Measurements from ENCODE around the gene SBSN. TPM values are rescaled to one million over a fixed set of nuclear protein-coding genes. Genes with fewer than 3 reads are reported as not detected.

SBSN gene
- total and polyA plus RNA-seq, 9 of the 15 experiments (the other 6 are each of a cell fraction or from before 2014, with no cell fraction given), result 0.05 TPM; not detected in 8

DNA sequence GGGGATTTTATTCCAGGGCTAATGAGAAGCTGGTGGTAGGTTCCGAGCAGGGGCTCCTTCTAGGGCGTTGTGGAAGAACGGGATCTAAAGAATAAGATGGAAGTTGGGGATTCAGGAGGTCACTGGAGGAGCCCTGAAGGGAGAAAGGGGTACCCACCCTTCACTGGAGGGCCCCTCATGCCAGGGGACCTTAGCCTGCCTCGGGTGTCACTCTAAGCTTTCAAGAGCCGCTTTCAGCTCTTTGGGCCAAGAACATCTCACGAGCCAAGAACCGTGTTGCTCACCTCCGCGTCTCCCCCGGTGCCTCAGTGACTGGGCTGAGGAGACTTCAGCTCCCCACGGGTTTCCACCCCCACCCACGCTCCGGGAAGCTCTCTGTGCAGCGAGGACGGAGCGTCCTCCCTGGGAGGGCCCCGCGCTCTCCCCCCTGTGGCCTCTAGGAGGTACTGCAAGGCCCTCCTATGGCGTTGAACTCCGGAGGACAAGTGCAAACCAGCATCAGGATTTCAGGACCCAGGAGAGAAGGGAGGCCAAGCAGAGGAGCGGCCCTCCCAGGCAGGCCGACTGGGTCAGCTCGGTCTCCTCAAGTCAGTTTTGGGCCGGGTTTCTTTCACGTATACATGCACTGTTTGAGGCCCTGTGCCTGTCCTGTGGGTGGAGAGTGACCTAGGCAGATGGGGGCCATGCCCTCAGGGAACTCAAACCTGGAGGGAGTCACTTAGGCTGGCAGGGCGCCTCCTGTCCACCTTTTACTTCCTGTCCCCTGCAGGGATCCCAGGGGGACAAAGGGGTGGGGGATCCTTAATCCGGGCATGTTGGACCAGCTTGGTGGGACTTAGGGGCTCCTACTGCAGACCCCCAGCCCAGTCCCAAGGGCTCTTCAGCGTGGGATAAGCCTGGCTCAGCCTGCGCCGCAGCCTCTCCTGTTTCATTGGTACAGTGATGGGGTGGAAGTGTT is 32.7 kb downstream of the SBSN start (continued):
- TF ChIP-seq, protein P1, sequence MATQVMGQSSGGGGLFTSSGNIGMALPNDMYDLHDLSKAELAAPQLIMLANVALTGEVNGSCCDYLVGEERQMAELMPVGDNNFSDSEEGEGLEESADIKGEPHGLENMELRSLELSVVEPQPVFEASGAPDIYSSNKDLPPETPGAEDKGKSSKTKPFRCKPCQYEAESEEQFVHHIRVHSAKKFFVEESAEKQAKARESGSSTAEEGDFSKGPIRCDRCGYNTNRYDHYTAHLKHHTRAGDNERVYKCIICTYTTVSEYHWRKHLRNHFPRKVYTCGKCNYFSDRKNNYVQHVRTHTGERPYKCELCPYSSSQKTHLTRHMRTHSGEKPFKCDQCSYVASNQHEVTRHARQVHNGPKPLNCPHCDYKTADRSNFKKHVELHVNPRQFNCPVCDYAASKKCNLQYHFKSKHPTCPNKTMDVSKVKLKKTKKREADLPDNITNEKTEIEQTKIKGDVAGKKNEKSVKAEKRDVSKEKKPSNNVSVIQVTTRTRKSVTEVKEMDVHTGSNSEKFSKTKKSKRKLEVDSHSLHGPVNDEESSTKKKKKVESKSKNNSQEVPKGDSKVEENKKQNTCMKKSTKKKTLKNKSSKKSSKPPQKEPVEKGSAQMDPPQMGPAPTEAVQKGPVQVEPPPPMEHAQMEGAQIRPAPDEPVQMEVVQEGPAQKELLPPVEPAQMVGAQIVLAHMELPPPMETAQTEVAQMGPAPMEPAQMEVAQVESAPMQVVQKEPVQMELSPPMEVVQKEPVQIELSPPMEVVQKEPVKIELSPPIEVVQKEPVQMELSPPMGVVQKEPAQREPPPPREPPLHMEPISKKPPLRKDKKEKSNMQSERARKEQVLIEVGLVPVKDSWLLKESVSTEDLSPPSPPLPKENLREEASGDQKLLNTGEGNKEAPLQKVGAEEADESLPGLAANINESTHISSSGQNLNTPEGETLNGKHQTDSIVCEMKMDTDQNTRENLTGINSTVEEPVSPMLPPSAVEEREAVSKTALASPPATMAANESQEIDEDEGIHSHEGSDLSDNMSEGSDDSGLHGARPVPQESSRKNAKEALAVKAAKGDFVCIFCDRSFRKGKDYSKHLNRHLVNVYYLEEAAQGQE (IDR thresholded peaks at IDR 0.05; ENCODE audit: borderline replicate concordance), result peak; percentile 85
- TF ChIP-seq, protein P1 (CRISPR knock-in tag; IDR thresholded peaks at IDR 0.05; ENCODE audit: low read depth), result no peak
- 0 out of 2 replicates have a peak, but pooled peaks have one; percentile 15 for TF ChIP-seq MYNN (IDR thresholded peaks at IDR 0.05)
- no peak for TF ChIP-seq MYNN (CRISPR knock-in tag; IDR thresholded peaks at IDR 0.05)
- TF ChIP-seq, protein P2, sequence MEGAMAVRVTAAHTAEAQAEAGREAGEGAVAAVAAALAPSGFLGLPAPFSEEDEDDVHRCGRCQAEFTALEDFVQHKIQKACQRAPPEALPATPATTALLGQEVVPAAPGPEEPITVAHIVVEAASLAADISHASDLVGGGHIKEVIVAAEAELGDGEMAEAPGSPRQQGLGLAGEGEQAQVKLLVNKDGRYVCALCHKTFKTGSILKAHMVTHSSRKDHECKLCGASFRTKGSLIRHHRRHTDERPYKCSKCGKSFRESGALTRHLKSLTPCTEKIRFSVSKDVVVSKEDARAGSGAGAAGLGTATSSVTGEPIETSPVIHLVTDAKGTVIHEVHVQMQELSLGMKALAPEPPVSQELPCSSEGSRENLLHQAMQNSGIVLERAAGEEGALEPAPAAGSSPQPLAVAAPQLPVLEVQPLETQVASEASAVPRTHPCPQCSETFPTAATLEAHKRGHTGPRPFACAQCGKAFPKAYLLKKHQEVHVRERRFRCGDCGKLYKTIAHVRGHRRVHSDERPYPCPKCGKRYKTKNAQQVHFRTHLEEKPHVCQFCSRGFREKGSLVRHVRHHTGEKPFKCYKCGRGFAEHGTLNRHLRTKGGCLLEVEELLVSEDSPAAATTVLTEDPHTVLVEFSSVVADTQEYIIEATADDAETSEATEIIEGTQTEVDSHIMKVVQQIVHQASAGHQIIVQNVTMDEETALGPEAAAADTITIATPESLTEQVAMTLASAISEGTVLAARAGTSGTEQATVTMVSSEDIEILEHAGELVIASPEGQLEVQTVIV (CRISPR knock-in tag; IDR thresholded peaks at IDR 0.05; ENCODE audit: borderline replicate concordance), result no peak
- TF ChIP-seq, protein P3, sequence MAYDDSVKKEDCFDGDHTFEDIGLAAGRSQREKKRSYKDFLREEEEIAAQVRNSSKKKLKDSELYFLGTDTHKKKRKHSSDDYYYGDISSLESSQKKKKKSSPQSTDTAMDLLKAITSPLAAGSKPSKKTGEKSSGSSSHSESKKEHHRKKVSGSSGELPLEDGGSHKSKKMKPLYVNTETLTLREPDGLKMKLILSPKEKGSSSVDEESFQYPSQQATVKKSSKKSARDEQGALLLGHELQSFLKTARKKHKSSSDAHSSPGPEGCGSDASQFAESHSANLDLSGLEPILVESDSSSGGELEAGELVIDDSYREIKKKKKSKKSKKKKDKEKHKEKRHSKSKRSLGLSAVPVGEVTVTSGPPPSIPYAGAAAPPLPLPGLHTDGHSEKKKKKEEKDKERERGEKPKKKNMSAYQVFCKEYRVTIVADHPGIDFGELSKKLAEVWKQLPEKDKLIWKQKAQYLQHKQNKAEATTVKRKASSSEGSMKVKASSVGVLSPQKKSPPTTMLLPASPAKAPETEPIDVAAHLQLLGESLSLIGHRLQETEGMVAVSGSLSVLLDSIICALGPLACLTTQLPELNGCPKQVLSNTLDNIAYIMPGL (CRISPR knock-in tag; IDR thresholded peaks at IDR 0.05), result no peak
- peak; percentile 93 for TF ChIP-seq SMC3 (conservative IDR thresholded peaks at IDR 0.05; ENCODE audit: insufficient read depth, low read depth, low read length)
- TF ChIP-seq XRCC4 (IDR thresholded peaks at IDR 0.05; ENCODE audit: extremely low read depth, insufficient read depth, insufficient read length), result no peak
- TF ChIP-seq, protein P4, sequence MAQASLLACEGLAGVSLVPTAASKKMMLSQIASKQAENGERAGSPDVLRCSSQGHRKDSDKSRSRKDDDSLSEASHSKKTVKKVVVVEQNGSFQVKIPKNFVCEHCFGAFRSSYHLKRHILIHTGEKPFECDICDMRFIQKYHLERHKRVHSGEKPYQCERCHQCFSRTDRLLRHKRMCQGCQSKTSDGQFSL (CRISPR knock-in tag; IDR thresholded peaks at IDR 0.05), result 0 out of 2 replicates have a peak, but pooled peaks have one; percentile 33
- TF ChIP-seq, protein P4 (tag; IDR thresholded peaks at IDR 0.05), result 0 out of 4 replicates have a peak, but pooled peaks of 1 of the 2 experiments have one; percentile 21
- peak in 1 of 2 experiments; percentile 51; a peak in 2 of 4 replicates for TF ChIP-seq MAZ (CRISPR knock-in tag; conservative IDR thresholded peaks at IDR 0.05 in 1 of 2, IDR thresholded peaks at IDR 0.05 in 1 of 2)
- TF ChIP-seq SP2 (IDR thresholded peaks at IDR 0.05; ENCODE audit: extremely low read depth, low read depth, low read length, poor library complexity, severe bottlenecking), result no peak

All from K562 (cell line).